HepG2 (cell line): ENCODE data around the gene SV2B. TPM values are rescaled to one million over a fixed set of nuclear protein-coding genes. Genes with fewer than 3 reads are reported as not detected.

Experiments
- ATAC-seq: fragments of 200-7000 bp; cut with Tn5 transposase; 3 replicates; pipeline ENCODE4 v1.9.1; 2020; ENCODE audit warnings: mild to moderate bottlenecking, moderate library complexity
- BruUV-seq: library from RNA; stranded (reverse); fragments of 400-500 nt; replicated peaks from 2 replicates; lab custom pipeline; 2021; lab: Mats Ljungman, UMichigan
- CTCF ChIA-PET: fragments of 300-600 bp; formaldehyde crosslinking; extraction: SDS; loops from one replicate; lab custom pipeline; 2021; ENCODE audit warnings: low total read pairs, inconsistent platforms, low intra/inter-chr PET ratio; lab: Yijun Ruan, JAX
- POLR2A ChIA-PET: fragments of 350-600 bp; sonication (Branson Sonifier 250); formaldehyde crosslinking; loops from one replicate; lab custom pipeline; 2020; ENCODE audit warnings: antibody characterized with exemption, inconsistent platforms; lab: Yijun Ruan, JAX
- DNase-seq: peaks from one replicate; pipeline ENCODE4 v3.0.0-alpha.2; 2015; ENCODE audit warnings: low spot score
- FAIRE-seq: peaks from 3 replicates; lab custom pipeline; 2011; peaks lifted over from hg19 to GRCh38; lab: Jason Lieb, UNC
- H2AFZ ChIP-seq: one replicate; pipeline ENCODE4 v1.6.1; 2011; ENCODE audit warnings: low read length, inconsistent platforms
- H3K27ac ChIP-seq: fragments of 300-600 bp; 3 replicates; pipeline ENCODE4 v1.8.0; 2011; ENCODE audit warnings: mixed run types, mild to moderate bottlenecking, mixed read lengths, low read length, inconsistent platforms; ENCODE audit not compliant: insufficient read depth; ENCODE audit errors: extremely low read length
- H3K27me3 ChIP-seq, 2 experiments: fragments of 200-600 bp in 1 of 2; 2 replicates in 1 of 2; 3 replicates in 1 of 2; pipeline versions ENCODE4 v1.6.0 to v1.8.0; 2011; ENCODE audit warnings: low read length in 2 of 2, mild to moderate bottlenecking in 2 of 2, moderate library complexity in 2 of 2, inconsistent platforms in 1 of 2; ENCODE audit not compliant: insufficient read depth in 2 of 2, control insufficient read depth in 1 of 2
- H3K36me3 ChIP-seq, 2 experiments: fragments of 200-600 bp in 1 of 2; replicated peaks in 1 of 2; 2 replicates in 1 of 2; 3 replicates in 1 of 2; pipeline versions ENCODE4 v1.5.1 to v1.8.0; 2011; ENCODE audit warnings: low read length in 2 of 2, inconsistent platforms in 1 of 2; ENCODE audit not compliant: insufficient read depth in 2 of 2, control insufficient read depth in 1 of 2
- H3K4me1 ChIP-seq: 2 replicates; pipeline ENCODE4 v1.5.1; 2012; ENCODE audit warnings: low read length, inconsistent platforms; ENCODE audit not compliant: insufficient read depth
- H3K4me2 ChIP-seq: 2 replicates; pipeline ENCODE4 v1.6.0; 2011; ENCODE audit warnings: low read depth, low read length, inconsistent platforms
- H3K4me3 ChIP-seq, 3 experiments: fragments of 200-600 bp in 1 of 3; sonication (generic), shearing (Covaris generic) in 1 of 3; replicated peaks in 1 of 3; 2 replicates each; pipeline ENCODE4 v1.5.1; 2011 to 2016; ENCODE audit warnings: low read length in 3 of 3, inconsistent platforms in 2 of 3, low read depth in 2 of 3, mild to moderate bottlenecking in 2 of 3, control low read depth in 1 of 3, mixed read lengths in 1 of 3; ENCODE audit not compliant: insufficient read depth in 1 of 3
- H3K79me2 ChIP-seq: one replicate; pipeline ENCODE4 v1.6.1; 2011; ENCODE audit warnings: low read length, inconsistent platforms; ENCODE audit not compliant: insufficient read depth
- H3K9ac ChIP-seq: 2 replicates; pipeline ENCODE4 v1.6.0; 2011; ENCODE audit warnings: mild to moderate bottlenecking, low read depth, low read length, inconsistent platforms; ENCODE audit not compliant: insufficient read depth
- H3K9me3 ChIP-seq: 2 replicates; pipeline ENCODE4 v1.5.1; 2012; ENCODE audit warnings: mild to moderate bottlenecking, low read length
- H4K20me1 ChIP-seq: 2 replicates; pipeline ENCODE4 v1.6.0; 2011; ENCODE audit warnings: inconsistent platforms, mild to moderate bottlenecking, low read length, moderate library complexity; ENCODE audit not compliant: insufficient read depth
- ADNP ChIP-seq: sonication (generic); formaldehyde crosslinking; IDR thresholded peaks from 2 replicates; pipeline ENCODE4 v1.4.0; 2020; ENCODE audit warnings: missing genetic modification reagents
- ASH2L ChIP-seq: fragments of 300-600, 200-600 bp; sonication (generic); IDR thresholded peaks from 2 replicates; pipeline ENCODE4 v1.7.0; 2017; ENCODE audit warnings: low read depth, mild to moderate bottlenecking, moderate library complexity, mixed read lengths, low read length; ENCODE audit not compliant: insufficient read length
- DR1 ChIP-seq: sonication (generic); formaldehyde crosslinking; IDR thresholded peaks from 2 replicates; pipeline ENCODE4 v1.8.0; 2021; ENCODE audit warnings: mild to moderate bottlenecking, missing genetic modification reagents, inconsistent platforms
- GABPB1 ChIP-seq: IDR thresholded peaks from 2 replicates; pipeline ENCODE4 v1.6.1; 2016; ENCODE audit warnings: mild to moderate bottlenecking, missing genetic modification reagents, moderate library complexity, missing compliant biosample characterization
- GATA4 ChIP-seq: sonication (generic); IDR thresholded peaks from 2 replicates; pipeline ENCODE4 v1.6.1; 2016; ENCODE audit warnings: antibody characterized with exemption, low read depth, borderline replicate concordance
- ISL2 ChIP-seq: sonication (generic); formaldehyde crosslinking; IDR thresholded peaks from 2 replicates; pipeline ENCODE4 v1.5.0; 2020; ENCODE audit warnings: missing genetic modification reagents
- KDM5B ChIP-seq: sonication (generic); formaldehyde crosslinking; IDR thresholded peaks from 2 replicates; pipeline ENCODE4 v1.4.0; 2020; ENCODE audit warnings: missing genetic modification reagents, mild to moderate bottlenecking, borderline replicate concordance
- KLF6 ChIP-seq: IDR thresholded peaks from 2 replicates; pipeline ENCODE4 v1.8.0; 2016; ENCODE audit warnings: missing biosample characterization, missing genetic modification reagents
- MTF1 ChIP-seq: sonication (generic); formaldehyde crosslinking; IDR thresholded peaks from 2 replicates; pipeline ENCODE4 v1.5.0; 2020; ENCODE audit warnings: missing genetic modification reagents
- NFRKB ChIP-seq: fragments of 450-650 bp; IDR thresholded peaks from 2 replicates; pipeline ENCODE4 v1.6.1; 2017
- NR0B2 ChIP-seq: sonication (generic); formaldehyde crosslinking; IDR thresholded peaks from 2 replicates; pipeline ENCODE4 v1.4.0; 2020; ENCODE audit warnings: mild to moderate bottlenecking, missing genetic modification reagents
- RELA ChIP-seq: sonication (generic); formaldehyde crosslinking; IDR thresholded peaks from 2 replicates; pipeline ENCODE4 v1.4.0; 2020; ENCODE audit warnings: missing genetic modification reagents
- RXRA ChIP-seq: sonication (generic); formaldehyde crosslinking; IDR thresholded peaks from 2 replicates; pipeline ENCODE4 v1.5.1; 2020; ENCODE audit warnings: missing genetic modification reagents
- SALL1 ChIP-seq: sonication (generic); formaldehyde crosslinking; IDR thresholded peaks from 2 replicates; pipeline ENCODE4 v1.8.0; 2022; ENCODE audit warnings: mild to moderate bottlenecking, missing genetic modification reagents
- SKI ChIP-seq: fragments of 450-650 bp; IDR thresholded peaks from one replicate; pipeline ENCODE4 v1.6.1; 2018; ENCODE audit warnings: mild to moderate bottlenecking; ENCODE audit not compliant: partially characterized antibody
- TEF ChIP-seq: sonication (generic); formaldehyde crosslinking; IDR thresholded peaks from 2 replicates; pipeline ENCODE4 v1.5.0; 2020; ENCODE audit warnings: missing genetic modification reagents
- XBP1 ChIP-seq: sonication (generic); formaldehyde crosslinking; IDR thresholded peaks from 2 replicates; pipeline ENCODE4 v1.5.0; 2020; ENCODE audit warnings: missing genetic modification reagents
- ZNF431 ChIP-seq: sonication (generic); formaldehyde crosslinking; IDR thresholded peaks from 2 replicates; pipeline ENCODE4 v1.9.0; 2022; ENCODE audit warnings: missing genetic modification reagents, low read depth, mild to moderate bottlenecking, borderline replicate concordance
- ZNF510 ChIP-seq: sonication (generic); formaldehyde crosslinking; IDR thresholded peaks from 2 replicates; pipeline ENCODE4 v1.4.0; 2020; ENCODE audit warnings: low read depth, mild to moderate bottlenecking, missing genetic modification reagents
- ZNF563 ChIP-seq: sonication (generic); formaldehyde crosslinking; IDR thresholded peaks from 2 replicates; pipeline ENCODE4 v1.8.0; 2022; ENCODE audit warnings: mild to moderate bottlenecking, moderate library complexity, missing genetic modification reagents
- ZNF607 ChIP-seq: sonication (generic); formaldehyde crosslinking; IDR thresholded peaks from 2 replicates; pipeline ENCODE4 v1.5.1; 2020; ENCODE audit warnings: missing genetic modification reagents, mild to moderate bottlenecking, borderline replicate concordance
- ZNF790 ChIP-seq: sonication (generic); formaldehyde crosslinking; IDR thresholded peaks from 2 replicates; pipeline ENCODE4 v1.8.0; 2022; ENCODE audit warnings: missing genetic modification reagents, mild to moderate bottlenecking, borderline replicate concordance
- WGBS: methylation state at CpG from one replicate; pipeline ENCODE4 v1.1.6; 2017; ENCODE audit warnings: low lambda C conversion rate; 5-methylcytosine and 5-hydroxymethylcytosine counted together
- in situ Hi-C: cut with HindIII; loops from 2 replicates; pipeline ENCODE4 v1.10.0; 2017; ENCODE audit warnings: low pct_unique_long_range_greater_than_20kb; ENCODE audit not compliant: extremely low pct_ligation_motif_present
- intact Hi-C: fragments of 100-400 bp; cut with micrococcal nuclease; formaldehyde crosslinking; loops from one replicate; pipeline ENCODE4 v1.10.0; 2022; ENCODE audit not compliant: unreplicated experiment
- polyA plus RNA-seq, 8 experiments: library from polyadenylated mRNA; depleted of rRNA in 3 of 8; stranded (reverse) in 7 of 8; unstranded in 1 of 8; fragments of >200 nt; fragmentation: Illumina TruSeq in 4 of 8; extraction: Trizol in 4 of 8; gene quantifications; 2 replicates each; pipeline versions ENCODE4 v1.2.1 to v1.2.3, GENCODE V29; 2011 to 2016; ENCODE audit warnings: low read depth in 4 of 8, missing spikeins in 1 of 8, mixed read lengths in 1 of 8; ENCODE audit not compliant: insufficient read depth in 1 of 8
- total RNA-seq, 5 experiments: library from RNA; depleted of rRNA; stranded (reverse); fragments of >200 nt; fragmentation: Illumina TruSeq; extraction: Trizol; gene quantifications; 2 replicates each; pipeline ENCODE4 v1.2.3, GENCODE V29; 2016; ENCODE audit warnings: low read depth in 1 of 5

Gene SV2B
- total and polyA plus RNA-seq, 2 of the 13 experiments (the other 11 are each of a cell fraction or from before 2014, with no cell fraction given), result not detected

- Histone ChIP-seq H3K27ac (no peak overlapping the region), H3K79me2 (no peaks in the 10 kb centered on the region), H3K9me3 (no peaks in the 10 kb centered on the region), H3K36me3 (no peaks in the 10 kb centered on the region), H3K4me2 (no peak overlapping the region), H3K4me3 (no peak overlapping the region), H4K20me1 (no peaks in the 10 kb centered on the region), H3K27me3 (peaks cover 0 to 9% of the 10 kb centered on the region in 2 experiments; a peak in 3 of 5 replicates), H2AFZ (no peak overlapping the region), H3K4me1 (no peaks in the 10 kb centered on the region), H3K9ac (no peak overlapping the region)
- WGBS, result 13% methylated on average over 6 of the region's 9 CpGs
- ChIA-PET CTCF (no interaction called here), POLR2A (no interaction called here)
- FAIRE-seq, result no peak
- BruUV-seq, result no TSS peak
- DNase-seq, result no peak
- TF ChIP-seq SALL1 (CRISPR knock-in tag) (no peak), ZNF431 (CRISPR knock-in tag) (no peak), ZNF607 (no peak), GABPB1 (CRISPR knock-in tag) (no peak), NFRKB (no peak), GATA4 (no peak), XBP1 (no peak), ZNF563 (CRISPR knock-in tag) (no peak)
- no peak for ATAC-seq
- in situ Hi-C loops (no loop called here), intact Hi-C loops (no loop called here)
These were observed 71.3 kb downstream of the SV2B start for GRCh38 chr15:91171334-91171733.

GRCh38 chr15:91182101-91182500 lies 82.0 kb downstream of the SV2B start:
- in situ Hi-C loops, result no loop called here
- 0% methylated on average over 3 of the region's 3 CpGs for WGBS
- FAIRE-seq, result no peak
- TF ChIP-seq NR0B2 (CRISPR knock-in tag), result no peak
- TF ChIP-seq SKI, result no peak
- no peak for TF ChIP-seq TEF (CRISPR knock-in tag)
- no peak for TF ChIP-seq ASH2L
- TF ChIP-seq KLF6 (CRISPR knock-in tag), result no peak
- TF ChIP-seq ZNF790 (CRISPR knock-in tag), result no peak
- no peak for TF ChIP-seq ISL2
- TF ChIP-seq MTF1, result no peak
- no peak for TF ChIP-seq RELA
- no peak for TF ChIP-seq DR1 (CRISPR knock-in tag)
- no peak for TF ChIP-seq RXRA (CRISPR knock-in tag)
- no peak for TF ChIP-seq ZNF510 (CRISPR knock-in tag)
- no peak for TF ChIP-seq KDM5B (CRISPR knock-in tag)
- no peak for TF ChIP-seq ADNP (CRISPR knock-in tag)

More at GRCh38 chr15:91182101-91182500, 82.0 kb downstream of the SV2B start:
- no peak for ATAC-seq
- H3K27me3 ChIP-seq, result no peaks in the 10 kb centered on the region
- no peaks in the 10 kb centered on the region for H3K79me2 ChIP-seq
- ChIA-PET POLR2A (no interaction called here), CTCF (no interaction called here)
- no peaks in the 10 kb centered on the region for H3K9me3 ChIP-seq
- H4K20me1 ChIP-seq, result no peaks in the 10 kb centered on the region
- no peaks in the 10 kb centered on the region for H3K36me3 ChIP-seq
- no peaks in the 10 kb centered on the region for H3K4me1 ChIP-seq
- DNase-seq, result no peak
- intact Hi-C loops, result no loop called here
- no peak overlapping the region for H3K4me2 ChIP-seq
- no peak overlapping the region for H3K9ac ChIP-seq
- no peak overlapping the region for H3K4me3 ChIP-seq
- no TSS peak for BruUV-seq
- H2AFZ ChIP-seq, result no peak overlapping the region
- H3K27ac ChIP-seq, result no peak overlapping the region
